Islet precursor cell (in vitro differentiated cells): ENCODE measurements around the gene WWOX.

Experiments used
- DNase-seq: peaks from one replicate; pipeline ENCODE4 v3.0.0-alpha.2; 2018

Gene WWOX

DNA sequence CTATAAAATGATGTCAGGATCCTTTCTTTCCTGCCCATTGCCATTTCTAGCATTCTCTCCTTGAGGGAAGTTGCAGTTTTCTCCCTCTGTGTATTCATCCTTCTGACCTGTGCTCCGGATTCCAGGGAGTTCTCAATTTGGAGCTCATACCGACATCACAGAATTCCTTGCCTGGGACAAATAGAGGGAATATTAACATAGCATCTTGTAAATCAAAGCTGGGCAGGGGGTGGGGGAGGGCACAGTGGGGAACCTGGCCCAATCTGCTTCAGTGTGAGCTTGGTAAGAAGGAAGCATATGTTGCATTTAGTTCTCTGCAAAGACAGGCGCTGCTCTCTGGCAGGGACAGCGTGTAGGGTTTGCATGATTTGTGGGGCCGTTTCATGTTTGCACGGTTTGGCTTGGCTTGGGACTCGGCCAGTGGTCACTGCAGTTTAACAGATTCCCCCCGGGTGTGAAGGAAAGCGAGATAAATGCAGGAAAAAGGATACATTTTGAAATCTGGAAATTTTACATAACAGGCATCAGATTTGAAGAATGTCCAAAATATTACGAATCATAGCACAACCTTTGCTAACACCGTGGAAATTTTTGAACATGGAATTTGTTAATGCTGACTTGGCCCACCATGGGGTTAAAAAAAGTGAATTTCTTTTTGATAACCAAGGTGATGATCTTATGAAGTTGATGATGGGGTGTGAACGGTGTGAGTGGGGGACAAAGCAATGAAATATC is 178.0 kb downstream of the WWOX start:
- no peak for DNase-seq

- DNase-seq: no peak
Observed at GRCh38 chr16:78278056-78278450, 178.6 kb downstream of the WWOX start.

- no peak for DNase-seq
Observed at GRCh38 chr16:78281115-78281514, 181.7 kb downstream of the WWOX start.

DNA sequence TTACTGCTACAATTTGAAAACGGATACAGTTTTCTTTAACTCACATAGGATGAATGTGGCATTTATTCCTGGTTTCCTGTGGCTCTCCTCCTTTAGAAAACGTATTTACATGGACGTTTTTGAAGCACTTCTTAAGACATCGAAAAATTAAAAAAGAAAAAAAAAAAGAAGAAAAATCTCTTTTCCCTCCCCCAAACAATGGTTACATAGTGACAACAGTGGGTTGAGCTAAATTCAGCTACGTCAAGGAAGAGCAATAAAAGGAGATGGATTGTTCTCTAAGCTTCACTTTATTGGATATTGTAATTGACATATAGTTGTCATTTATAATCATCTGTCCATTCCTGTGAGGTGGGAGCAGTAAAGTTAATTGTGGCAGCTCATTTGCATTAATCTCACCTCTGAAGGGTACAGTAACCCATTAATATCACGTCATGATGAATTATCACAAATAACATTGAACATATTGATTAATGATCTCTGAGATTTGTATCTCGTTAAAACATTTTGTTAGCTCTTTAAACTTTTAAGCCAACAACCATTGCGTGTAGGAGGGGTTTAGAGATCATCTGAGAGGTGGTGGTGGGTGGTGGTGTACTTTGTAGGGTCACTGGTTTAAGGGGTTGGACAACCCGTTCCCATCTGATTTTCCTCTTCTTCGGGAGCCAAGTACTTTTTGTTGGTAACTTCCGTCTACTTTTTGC is 184.2 kb downstream of the WWOX start:
- no peak for DNase-seq

GRCh38 chr16:78284326-78284725 is 184.9 kb downstream of the WWOX start:
- DNase-seq: no peak

- DNase-seq: no peak
Observed at GRCh38 chr16:78284957-78285434, 185.5 kb downstream of the WWOX start.

DNA sequence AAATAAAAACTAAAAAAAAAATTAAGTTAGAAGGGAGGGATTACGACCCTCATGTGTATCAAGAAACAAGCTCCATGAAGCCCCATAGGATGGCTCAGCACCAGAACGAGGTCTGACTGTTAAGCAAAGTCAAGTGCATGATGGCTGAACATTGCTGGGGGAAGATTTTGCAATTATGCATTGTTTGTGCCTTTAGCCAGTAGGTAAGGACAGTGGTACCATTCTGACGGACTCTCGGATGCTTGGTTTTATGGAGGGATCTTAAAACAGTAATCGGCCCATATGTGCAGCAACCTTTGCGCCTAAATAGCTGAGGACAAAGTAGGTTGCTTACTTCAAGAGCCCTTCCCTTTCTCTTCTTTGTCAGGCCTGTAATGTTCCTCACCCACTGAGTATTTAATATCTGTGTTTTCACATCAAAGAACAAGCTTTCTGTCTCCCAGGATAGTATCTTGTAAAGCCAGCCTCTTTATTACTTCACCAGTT is 186.0 kb downstream of the WWOX start:
- DNase-seq: no peak

GRCh38 chr16:78286065-78286464 is 186.6 kb downstream of the WWOX start:
- no peak for DNase-seq

DNA sequence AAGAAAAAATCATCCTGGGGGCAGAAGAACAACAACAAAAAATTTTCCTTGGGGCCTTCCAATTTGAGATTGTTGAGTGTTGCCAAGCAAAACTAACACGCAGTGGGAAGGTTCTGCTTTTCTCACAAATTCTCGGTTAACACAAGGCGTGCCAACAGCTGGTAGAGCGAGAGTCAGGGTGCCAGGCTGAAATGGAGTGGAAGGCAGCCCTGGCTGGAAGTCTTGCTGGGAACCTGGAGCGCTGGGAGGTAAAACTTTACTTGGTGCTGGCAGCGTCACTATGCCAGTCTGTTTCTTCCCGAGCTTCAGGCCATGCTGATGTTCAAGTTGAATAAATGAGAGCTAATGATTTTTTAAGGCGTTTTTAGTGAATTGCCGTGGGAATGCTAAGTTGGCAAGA is 189.4 kb downstream of the WWOX start:
- DNase-seq: no peak

DNA sequence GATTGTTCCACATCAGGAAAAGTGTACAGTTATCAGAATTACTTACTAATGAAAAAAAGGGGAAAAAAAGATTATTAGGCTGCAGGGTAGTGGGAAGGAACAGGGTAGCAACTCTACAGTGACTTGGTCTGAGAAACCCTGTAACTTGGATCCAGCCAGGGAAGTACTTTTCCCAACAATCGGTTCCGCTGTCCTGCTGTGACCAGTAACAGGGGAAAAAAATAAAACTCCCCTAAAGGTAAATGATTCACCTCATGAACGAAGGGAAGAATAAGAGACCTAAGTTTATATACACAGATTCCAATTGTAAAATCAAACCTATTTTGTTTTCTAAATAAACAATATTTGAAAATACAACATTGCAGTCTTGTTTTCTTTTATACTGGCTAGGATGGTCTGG is 189.9 kb downstream of the WWOX start:
- DNase-seq: no peak

DNA sequence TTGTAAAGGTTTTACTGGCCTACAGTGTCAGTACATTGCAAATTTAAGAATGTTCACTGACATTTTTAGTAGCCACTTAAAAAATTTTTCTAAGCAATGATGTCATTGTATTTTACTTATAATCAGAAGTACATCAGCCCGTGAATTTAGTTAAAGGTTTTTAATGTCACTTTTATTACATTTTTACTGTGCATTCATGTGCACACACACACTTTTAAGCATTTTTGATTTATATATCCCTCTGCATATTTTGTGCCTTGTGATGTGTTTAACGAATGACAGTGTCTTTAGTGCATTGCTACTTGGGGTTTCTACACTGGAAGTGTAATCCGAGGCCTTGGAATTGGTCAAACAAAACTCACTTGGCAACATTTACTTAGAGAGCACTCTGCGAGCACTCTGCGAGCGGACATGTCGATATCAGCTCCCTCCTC is 190.4 kb downstream of the WWOX start:
- no peak for DNase-seq

DNA sequence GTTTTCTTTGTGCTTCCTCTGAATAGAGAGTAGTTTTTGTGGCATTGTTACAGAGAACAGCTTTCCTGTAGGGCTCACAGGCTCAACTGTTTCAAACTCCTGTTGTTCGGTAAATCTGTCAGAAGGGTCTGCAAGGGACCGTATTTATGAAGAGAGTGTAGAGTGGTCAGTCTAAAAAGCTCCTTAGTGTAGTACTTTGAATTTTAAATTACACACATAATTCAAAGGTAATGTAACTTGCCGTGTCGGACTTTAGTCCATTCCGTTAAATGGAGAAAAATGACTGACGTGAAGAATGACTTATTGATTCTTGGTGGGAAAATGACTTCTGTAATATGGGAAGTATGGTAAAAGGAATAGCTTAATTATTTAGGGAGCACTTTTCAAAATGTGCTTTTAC is 190.9 kb downstream of the WWOX start:
- no peak for DNase-seq

DNA sequence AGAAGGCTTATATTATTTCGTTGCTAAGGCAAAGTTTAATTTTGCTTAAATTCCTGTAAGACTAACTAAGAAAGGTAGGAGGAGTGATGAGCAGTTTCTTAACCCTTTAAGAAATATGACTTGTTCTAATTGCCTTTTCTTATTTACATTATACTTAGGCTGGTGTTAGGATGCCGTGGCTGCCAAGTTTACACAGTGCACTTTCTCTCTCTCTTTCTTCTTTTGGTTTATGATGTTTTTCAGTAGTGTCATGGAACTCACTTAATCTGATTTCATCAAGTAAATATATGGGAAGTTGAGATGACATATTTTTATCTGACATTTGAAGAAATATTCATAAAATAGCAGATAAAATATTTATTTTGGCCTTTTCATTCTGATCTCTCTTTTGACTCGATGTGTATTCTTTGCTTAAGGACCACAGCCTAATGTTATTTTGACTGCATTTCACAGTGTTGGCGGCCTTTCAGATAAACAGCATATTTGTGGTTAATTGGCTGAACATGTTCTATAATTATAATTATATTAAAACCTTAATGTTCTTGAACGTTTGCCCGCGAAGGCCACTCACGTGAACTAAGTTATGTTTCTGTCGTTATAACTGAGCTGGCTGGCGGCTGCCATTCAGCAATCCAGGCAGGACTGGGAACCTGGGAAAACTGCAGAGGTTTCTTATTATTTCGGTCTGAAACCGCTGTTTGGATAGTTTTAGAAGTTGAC is 191.6 kb downstream of the WWOX start:
- DNase-seq: no peak

- no peak for DNase-seq
Observed at GRCh38 chr16:78291604-78292003, 192.2 kb downstream of the WWOX start.

- DNase-seq: no peak
Observed at GRCh38 chr16:78292086-78292843, 192.8 kb downstream of the WWOX start.

DNA sequence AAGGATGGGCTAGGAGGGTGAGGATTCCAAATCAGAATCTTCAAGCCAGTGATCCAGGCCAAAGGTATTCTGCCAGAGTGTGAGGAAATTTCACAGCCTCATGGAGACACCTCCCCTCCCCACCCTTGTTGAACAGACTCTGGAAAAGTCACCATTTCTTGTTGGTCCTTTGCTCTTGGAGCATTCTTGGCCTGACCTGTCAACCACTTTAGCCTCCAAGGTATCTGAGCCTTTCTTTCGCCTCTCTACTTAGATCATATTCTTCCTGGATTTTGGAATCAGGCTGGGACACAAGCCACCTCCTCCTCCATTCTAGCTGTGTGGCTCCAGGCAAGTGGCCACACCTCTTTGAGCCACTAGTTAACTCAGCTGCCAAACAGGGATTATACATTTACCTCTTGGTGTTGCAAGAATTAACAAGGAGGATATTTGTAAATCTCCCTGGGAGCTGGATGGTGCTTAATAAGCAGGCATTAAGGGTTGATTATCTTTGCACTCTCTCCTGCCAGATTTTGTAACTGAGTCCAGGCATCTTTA is 193.5 kb downstream of the WWOX start:
- no peak for DNase-seq

DNA sequence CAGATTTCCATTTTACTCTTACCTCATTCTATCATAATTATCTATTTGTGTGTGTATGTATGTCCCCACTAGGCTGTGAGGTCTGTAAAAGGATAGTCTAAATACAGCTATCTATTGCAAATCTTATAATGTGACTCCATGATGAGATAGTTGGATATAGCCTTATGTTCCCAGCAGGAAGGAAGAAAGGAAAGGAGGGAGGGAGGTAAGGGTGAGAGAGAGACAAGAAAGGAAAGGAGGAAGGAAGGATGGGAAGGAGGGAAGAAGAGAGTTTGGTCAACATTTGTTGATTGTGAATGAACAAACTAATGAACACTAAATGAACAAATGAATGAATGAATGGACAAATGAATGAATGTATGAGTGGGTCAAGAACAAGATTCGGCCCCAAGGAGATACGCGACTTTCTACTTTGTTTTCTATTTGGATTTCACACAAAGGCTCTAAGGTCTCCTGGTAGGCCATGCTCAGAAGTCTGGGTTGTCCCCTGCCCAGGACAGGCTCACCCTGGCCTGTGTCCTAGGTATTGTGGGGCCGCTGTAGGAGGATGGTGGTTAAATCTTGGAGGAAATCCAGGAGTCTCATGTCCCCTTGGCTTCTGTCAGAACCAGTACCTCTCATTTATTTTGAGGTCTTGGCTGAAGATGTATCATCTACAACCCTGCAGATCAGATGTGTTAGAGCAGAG is 195.2 kb downstream of the WWOX start:
- DNase-seq: no peak

- DNase-seq: no peak
Observed at GRCh38 chr16:78297066-78297666, 197.7 kb downstream of the WWOX start.

- no peak for DNase-seq
Observed at GRCh38 chr16:78298986-78299385, 199.5 kb downstream of the WWOX start.

DNA sequence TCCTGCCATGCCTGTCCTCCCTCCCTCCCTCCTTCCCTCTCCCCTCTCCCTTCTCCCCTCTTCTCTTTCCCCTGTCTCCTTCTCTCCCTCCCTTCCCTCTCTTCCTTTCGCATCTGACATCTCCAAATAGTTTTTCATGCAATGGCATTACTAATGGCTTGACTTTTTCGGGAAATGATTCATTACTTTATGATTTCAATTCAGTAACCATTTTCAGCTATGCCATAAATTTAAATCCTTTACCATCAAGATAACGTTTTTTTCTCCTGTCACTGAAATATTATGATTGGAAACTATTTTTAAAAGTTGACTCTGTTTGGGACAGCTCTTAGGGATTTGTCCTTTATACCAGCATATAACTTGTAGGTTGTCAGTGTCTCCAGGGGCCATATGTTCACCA is 201.0 kb downstream of the WWOX start:
- DNase-seq: no peak

DNA sequence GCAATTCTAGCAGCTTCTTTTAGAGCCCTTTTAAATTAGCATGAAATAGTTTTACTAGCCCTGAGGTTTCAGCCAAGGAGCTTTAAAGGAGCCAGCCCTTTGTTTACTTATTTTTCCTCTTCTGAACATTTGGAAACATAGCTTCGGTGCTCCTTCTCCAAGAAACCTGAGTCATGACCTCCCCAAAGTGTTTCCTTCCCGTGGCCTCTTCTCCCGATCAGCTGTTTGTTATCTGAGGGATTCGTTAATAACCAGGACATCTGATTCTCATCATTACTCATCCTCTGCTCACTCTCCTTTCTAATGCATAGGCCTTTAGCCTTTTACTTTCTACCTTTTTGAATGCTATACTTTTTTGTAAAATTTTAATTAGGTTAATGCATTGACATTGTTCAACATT is 204.5 kb downstream of the WWOX start:
- DNase-seq: no peak

- no peak for DNase-seq
Observed at GRCh38 chr16:78306361-78306760, 206.9 kb downstream of the WWOX start.
